ENCODE data around the gene YY1.
"Not testable (repeated sequence)": the region's sequence is repeated elsewhere in the genome, so short reads cannot be mapped to it uniquely, and the experiment has no call there.

Gene YY1

DNA sequence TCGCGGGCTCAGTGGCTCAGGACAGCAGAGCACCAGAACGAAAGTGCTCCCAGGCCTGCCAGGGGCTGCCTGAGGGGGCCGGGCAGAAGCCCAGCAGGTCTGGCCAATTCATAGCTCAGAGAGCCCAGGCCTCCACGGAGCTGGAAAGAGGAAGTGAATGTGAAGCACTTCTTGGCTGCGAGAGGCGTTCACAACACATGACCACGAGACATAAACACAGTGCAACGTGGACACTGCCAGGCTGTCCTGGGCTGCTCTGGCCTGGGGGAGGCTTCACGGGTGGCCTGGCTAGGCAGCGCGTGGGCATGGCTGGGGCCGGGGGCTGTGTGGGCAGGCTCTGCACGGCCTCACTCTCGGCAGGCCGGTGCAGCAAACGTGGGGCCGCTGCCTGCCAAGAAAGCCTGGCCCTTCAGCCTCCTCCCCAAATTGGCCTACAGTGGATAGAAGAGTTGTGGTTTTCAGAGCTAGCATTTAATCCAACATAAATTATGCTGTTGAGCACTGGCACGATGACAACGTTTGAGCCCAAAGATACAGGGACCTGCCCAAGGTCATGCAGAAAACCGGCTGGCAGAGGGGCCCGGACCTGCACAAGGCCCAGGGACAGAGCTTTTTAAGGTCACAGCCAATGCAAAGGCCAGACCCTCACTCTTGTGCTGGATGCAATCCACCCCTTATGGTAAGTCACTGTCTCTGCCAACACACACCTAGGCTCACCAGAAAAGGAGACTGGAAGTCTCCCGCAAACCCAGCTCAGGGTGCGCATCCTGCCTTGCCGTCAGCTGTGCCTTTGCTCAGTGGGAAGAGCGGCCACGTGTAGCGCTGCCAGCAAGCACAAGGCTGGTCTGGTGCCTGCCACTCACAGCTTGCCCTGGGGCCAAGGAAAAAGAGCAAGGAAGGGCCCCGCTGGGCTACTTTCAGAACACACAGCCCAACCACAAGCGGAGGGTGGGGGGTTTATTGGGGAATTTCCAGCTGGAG, 58.7 kb downstream of the YY1 start:
- DNase-seq = peak; percentile 92

DNA sequence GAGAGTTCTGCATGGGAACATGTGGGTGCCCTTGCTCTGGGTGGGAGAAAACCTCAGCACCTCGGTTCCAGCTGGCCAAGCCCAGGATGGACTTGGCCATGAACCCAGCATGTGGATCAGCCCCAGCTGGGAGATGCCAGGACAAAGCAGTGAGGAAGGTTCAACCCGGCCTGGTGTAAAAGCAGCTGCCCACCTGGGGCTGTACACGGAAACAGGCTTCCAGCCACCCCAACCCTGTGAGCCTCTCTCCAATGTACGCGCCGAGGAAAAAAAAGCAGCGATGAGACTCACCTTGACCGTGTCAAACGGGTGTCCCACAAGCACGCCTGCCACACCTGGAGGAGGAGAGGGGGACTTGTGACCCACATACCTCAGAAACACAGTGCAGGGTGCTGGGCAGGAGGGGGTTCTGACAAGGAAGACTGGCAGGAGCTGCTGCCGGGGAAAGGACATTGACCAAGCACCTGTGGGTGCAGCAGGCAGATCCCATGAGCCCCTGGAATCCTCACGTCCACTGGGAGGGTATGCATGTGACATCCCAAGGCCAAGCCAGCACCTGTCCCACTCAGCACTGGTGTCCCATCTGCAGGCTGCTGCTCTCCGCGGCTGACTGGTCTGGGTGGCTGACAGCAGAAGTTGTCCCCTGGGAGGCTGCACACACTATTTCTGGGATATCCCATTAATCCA, 59.8 kb downstream of the YY1 start:
- DNase-seq = no peak

DNA sequence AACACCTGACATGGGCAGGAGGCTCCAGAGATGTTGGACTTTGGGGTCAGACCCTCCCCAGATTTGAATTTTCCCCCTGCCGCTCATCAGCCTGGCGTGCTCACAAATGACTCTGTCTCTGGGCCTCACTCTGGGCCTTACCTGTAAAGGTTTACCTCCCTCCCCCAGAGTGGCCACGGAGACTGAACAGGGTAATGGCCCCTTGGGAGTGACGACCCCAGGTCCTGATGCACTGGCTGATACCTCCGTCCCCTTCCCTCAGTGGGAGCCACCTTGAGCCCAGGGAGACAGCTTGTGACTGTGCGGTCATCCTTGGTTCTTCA, 60.3 kb downstream of the YY1 start:
- no peak for DNase-seq

DNA sequence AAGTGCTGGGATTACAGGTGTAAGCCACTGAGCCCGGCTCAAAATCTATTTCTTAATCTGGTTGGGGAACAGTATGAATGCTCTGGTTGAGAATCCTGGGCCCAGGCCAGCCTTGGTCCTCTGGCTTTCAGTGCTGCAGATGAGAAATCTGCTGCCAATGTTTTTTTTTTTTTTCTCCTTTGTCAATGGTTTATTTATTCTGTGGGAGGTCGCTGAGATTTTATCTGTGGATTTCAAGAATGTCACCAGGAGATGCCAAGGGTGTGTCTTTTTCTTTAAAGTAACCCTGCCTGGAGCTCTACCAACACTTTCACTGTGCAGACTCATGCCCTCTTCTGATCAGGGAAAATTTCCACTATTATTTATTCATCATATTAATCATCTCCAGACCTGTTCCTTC, 63.7 kb downstream of the YY1 start:
- DNase-seq = no peak

DNA sequence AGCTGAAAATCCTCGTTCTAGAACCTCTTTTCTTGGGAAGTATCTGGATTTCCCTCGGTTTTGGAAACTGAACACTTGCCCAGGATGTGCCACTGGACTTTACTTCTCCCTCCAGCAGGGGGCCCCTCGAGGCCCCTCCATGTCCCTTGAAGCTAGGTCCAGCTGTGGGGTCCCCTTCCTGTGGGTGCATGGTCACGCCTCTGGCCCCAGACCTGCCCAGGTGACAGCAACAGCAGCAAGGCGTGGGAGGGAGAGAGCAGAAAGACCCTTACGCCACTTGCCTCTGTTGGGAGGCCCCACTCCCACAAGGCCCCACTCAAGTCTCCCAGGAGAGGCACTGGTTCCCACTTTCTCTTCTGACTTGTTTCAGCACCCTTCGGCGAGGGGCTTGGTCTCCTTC, 64.2 kb downstream of the YY1 start:
- DNase-seq = peak; percentile 34

DNA sequence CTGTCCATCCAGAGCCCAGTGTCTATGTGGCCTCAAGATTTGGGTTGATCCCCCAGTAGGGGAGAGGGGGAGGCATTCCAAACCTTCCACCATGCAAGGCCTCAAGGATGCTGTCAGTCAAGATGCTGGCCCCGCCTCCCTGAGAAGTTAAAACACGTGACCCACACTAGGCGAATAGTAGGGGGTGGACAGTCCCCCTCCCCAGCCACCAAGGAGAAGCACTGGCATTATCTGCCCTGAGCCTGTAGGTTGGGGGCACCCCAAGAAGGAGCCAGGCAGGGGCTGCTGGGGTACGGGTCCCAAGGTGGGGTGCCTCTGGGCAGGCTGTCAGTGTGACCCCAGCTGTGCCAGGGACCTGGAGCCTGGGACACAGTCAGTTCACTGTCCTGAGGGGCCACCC, 65.0 kb downstream of the YY1 start:
- DNase-seq = no peak

DNA sequence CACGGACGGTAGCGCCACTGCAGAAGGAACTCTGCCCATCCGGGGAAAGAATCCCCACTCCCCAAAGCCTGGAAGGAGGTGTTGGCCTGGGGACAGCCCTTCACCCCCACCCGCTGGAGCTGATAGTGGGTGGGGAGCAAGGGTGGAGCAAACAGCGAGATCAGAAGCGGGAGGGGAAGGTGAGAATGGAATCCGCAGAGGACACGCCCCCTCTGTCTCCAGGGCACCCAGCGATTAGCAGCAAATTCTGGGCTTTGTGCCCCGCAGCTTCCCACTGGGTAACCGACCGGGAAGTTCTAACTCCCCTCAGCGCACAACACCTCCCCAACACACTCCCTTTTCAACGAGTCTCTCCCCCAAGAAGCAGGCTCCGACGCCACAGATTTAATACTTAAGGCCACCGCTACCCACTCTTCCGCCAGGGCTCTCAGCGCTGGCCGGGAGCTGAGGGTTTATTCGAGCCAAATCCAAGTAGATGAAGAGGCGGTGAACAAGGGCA, 65.9 kb downstream of the YY1 start:
- no peak for DNase-seq

DNA sequence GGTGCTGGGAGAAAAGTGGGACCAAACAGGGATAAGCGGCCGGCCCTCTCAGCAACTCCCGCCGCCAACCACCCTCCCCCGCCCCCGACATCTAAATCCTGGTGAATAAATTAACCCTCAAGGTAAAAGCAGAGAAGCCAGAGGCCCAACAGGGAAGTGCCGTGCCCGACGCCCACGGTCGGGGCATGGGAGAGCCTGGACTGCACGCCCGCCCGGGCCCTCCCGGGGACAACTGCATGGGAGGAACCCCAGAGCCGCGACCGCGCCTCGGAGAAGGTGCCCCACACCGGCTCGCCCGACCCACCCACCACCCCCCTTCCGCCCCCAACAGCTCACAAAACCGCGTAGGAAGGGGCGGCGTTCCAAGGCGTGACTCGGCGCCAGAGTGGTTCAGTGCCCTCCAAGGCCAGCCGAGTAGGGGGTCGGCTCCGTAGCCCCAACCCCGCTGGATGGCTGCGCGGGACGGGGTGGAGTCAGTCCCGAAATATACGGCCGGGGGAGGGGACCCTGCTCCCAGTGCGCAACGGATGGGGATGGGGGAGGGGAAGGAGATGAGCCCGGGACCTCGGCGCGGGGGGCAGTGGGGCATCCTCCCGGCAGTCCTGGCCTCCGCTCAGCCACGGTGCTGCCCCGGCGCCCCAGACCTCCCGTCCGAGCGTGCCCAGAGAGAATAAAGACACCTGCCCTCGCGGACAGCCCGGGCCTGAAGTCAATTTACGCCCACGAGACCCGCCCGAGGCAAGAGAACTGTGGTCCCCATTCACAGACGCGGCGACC, 66.6 kb downstream of the YY1 start:
- DNase-seq = peak; percentile 66

DNA sequence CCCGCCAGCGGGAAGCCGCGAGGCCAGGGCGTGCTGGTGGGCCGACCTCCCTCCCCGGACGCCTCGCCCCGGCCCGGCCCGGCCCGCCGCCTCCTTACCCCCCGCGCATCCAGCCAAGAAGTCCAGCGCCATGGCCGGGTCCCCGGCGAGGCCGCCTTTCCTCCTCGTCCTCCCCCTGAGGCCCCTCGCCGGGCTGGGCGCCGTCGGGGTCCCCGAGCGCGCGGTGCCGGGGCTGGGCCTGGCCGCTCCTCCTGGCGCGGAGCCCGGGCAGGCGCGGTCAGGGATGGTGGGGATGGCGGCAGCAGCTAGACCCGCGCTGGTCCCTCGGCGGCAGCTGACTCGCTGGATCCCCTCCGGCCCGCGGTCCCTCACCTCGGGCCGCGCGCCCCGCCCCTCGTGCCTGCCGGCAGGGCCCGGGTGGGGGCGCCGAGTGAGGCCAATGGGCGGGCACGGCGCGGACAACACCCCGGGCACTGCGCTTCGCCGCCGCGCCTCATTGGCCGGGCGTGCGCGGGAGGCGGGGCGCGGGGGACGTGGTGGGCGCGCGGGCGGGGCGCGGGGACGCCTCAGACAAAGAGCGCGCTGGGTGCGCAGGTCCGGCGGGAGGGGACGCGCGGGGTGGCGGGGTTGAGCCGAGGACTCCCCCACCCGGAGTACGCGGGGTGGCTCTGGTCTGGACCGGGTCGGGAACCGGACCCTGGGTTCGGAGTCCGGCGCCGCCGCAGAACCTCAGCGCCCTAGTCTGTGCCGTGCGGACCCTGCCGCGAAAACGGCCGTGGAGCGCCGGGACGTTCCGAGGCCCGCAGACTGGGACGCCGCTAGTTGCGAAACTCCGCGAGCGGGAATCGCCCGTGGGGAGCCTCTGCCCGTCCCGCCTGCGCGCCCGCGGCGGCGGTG, 67.4 kb downstream of the YY1 start, which contains the start of gene SLC25A29:
TSS of gene SLC25A29 (minus strand) at position 344 of the 897 bp plus-strand sequence. CDS start at position 132, 212 bp downstream.
- peak; percentile 92 for DNase-seq

DNA sequence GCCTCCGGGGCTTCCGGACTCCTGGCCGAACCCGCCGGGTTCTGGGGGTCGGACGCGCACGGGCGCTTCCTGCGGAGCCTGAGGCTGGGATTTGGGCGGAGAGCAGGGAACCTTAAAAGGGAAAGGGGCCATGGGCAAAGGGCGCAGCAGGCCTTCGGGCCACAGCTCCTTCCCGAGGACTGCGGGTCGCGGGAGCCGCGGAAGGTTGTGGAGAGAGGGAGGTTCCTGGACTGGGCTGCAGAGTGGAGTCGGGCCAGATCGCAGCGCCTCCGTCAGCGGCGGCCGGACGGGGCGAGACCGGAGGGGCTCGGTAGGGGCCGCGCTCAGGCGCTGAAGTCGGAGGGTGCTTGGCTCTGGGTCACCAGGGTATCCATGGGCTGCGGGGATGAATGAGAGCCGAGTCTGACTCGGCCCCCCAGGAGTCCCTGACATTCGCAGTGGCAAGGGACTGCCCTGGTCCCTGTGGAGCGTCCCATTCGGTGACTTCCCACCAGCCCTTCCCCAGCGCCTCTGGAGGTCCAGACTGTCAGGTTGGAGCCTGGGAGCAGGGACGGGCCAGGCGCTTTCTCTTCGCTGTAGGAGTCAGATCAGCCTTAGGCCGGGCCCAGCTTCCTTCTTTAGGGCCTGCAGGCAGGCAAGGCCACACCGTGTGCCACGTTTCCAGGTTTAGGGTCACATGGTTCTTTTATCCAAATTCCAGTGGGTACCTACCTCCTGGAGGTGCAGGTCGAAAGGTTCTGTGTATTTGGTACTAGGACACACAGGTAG, 68.2 kb downstream of the YY1 start:
- peak; percentile 48 for DNase-seq

DNA sequence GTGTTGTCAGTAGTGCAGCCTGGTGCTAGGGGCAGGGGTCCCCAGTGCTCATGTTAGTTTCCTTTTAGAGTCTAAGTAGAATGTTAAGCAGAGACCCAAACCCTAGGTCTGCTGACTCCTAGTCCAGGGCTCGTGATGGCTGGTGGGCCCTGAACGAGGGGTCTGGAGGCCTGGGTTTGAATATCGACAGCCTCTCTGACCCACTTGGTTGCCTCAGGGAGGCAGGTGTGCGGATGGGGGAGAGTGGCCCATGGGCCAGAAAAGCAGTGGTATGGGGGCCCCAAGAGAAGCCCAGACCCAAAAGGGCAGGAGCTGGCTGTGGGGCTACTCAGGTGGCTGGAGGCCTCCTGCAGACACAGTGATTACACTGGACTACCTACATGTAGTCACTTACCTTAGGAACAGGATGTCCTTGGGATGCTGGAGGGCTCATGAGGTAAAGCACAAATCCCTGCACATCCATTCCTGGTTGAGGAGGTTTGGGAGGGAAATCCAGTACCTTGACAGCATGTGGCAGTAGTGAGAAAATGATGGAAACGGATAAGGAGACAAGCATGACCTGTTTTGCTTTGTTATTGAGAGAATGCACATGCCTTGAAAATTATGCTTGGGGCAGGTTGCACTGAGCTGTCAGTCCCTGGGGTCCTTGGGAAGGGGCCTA, 69.0 kb downstream of the YY1 start:
- no peak for DNase-seq

DNA sequence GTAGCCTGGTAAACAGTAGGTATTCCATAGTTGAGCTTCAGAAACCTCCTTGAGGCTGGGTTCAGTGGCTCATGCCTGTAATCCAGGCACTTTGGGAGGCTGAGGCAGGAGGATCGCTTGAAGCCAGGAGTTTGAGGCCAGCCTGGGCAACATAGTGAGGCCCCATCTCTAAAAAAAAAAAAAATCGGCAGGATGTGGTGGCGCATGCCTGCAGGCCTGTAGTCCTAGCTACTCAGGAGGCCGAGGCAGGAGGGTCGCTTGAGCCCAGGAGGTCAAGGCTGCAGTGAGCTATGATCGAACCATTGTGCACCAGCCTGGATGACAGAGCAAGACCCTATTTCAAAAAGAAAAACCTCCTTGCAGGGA, 69.5 kb downstream of the YY1 start:
- not testable (repeated sequence) for DNase-seq

DNA sequence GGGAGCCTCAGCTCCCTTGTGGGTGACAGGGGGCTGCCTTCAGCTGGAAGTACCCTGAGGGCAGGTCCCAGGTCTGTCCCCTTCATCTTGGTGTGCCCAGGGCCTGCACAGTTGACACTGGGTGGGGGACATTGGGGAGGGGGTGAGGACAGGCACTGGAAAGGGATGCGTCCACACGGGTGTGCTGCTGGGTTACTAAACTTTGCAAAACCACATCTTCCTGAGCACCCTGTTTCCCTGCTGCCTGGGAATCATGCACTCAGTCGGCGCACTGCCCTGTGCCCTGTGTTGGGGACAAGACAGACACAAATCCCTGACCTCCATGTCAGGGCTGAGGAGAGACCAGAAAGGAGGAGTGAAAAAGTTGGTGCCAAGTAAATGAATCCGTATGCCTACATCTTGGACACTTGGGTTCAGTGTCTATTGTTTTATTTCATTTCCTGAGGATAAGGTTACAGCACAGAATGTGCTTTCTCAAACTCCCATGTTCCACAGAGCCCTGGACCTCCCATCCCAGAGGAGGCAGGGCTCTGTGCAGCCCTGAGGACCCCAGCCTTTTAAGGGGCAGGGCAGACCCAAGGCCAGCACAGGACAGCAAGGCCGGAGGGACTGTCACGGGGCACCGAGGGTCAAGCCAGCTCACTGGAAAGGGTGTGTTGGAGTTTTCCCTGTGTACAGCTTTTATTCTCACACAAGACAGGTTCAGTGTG, 70.2 kb downstream of the YY1 start:
- DNase-seq = no peak

DNA sequence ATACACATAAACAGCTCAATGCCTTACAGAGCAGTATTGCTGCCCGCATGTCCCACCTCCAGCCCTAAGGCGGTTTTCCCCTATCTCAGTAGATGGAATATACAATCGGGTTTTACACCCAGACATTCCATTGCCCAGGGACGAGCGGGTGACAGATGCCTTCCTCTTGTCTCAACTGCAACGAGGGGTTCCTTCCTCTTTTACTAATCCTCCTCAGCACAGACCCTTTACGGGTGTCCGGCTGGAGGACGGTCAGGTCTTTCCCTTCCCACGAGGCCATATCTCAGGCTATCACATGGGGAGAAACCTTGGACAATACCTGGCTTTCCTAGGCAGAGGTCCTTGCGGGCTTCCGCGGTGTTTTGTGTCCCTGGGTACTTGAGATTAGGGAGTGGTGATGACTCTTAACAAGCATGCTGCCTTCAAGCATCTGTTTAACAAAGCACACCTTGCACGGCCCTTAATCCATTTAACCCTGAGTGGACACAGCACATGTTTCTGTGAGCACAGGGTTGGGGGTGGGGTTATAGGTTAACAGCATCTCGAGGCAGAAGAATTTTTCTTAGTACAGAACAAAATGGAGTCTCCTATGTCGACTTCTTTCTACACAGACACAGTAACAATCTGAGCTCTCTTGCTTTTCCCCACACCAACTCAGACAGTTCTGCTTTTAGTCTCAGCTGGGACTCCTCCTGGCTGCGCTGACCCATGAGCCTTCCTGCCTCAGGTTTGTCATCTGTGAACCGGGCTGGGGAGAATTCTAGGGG, 73.3 kb downstream of the YY1 start:
- DNase-seq = peak; percentile 50

DNA sequence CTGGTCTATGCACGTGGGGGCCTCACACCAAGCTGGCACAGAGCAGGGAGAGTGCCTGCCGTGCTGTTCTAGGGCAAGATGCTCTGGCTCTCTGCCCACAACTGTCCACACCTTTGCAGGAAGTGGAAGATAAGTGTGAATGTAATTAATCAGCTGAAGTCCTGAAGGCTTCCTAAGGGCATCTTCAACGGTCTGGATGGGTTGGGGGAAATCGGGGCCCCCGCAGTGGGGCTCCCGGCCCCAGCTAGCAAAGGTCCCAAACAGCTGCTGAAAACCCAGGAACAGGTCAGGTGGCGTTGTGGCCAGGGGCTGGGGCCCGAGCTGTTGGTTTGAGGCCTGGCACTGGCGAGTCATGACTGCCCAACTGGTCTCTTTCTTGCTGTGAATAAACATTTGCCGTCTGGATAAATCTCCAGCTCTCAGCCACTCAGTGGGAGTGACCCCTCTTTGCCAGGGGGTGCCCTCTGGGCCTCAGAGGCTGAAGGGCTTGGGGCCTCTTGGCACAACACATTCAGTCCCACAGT, 74.0 kb downstream of the YY1 start:
- DNase-seq = no peak

DNA sequence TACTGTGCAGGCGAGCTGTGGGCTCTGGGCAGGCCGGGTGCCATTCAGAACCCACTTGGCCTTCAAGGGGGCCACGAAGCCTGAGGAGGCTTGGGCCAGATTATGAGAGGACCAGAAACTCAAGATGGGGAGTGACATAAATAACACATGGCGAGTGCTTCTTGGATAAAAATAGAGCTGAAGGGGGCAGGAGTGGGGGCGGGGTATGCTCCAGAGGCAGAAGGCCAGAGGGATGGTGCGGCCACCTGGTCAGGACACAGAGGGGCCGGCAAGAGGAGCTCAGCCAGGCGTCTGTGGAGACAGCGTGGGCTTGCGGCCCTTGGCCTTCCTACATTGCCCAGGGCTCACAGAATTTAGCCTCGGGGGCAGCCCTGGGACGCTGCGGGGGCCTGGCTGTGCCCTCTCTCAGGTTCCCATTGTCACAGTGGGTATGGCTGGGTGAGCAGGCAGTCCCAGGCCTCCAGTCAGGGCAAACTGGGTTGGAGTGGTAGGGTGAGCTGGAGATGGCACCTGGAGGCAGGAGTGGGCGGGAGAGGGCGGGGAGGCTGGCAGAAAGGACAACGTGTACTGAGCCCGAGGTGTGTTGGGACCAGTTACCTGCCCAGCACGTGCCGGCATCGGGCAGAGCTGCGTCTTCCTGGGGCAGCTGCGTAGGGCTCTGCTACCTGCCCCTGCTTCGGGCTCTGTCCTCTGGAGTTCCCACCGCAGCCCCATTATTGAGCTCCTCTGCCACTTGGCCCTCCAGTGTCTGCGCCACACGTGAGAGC, 74.7 kb downstream of the YY1 start:
- DNase-seq = no peak

DNA sequence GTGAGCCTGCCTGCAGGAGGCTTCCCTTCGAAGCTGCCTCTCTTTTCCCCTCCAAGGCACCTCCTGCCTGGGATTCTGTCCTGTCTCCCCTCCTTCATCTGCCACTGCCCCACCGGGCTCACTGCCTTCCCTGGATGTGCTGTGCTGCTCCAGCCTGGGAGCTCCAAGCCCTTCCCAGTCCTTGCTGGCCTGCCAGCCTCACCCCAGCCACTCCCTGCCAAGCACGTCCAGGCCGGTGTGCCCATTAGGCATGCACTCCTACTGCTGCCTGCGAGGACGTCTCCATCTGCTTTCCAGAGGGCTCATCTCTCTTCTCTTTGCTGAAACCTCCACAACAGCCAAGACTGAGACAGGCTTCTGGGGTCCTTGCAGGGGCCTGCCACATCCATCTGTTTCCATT, 75.8 kb downstream of the YY1 start:
- DNase-seq = no peak

DNA sequence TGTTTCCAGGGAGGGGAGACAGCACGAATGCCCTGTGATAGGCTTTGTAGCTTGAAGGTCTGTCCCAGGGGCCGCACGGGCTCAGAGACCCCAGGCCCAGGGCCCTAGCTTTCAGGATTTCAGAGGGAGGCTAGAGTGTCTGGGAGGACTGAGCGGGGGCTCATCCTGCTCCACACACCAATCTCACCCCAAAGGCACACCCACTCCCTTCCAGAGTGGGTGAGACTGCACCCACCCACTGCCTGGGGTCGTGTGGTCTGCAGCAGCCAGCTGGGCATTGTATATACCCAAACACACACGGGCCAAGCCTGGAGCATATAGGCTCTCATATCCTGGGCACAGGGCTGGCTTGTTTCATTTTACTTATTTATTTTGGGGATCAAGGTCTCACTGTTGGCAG, 78.4 kb downstream of the YY1 start:
- DNase-seq = no peak
